GM12891 (cell line): Measurements from ENCODE around the gene ZFP36L2.

Experiments used
- POLR2A ChIP-seq: IDR thresholded peaks from 2 replicates; pipeline ENCODE4 v1.6.1; 2011; ENCODE audit warnings: low read depth, low read length, control low read depth
- TAF1 ChIP-seq: IDR thresholded peaks from 2 replicates; pipeline ENCODE4 v1.6.1; 2011; ENCODE audit warnings: low read depth, low read length, control low read depth

GRCh38 chr2:43183743-43184142 lies 42.7 kb downstream of the ZFP36L2 start:
- TF ChIP-seq TAF1 (no peak), POLR2A (no peak)
